ENCODE results near the gene MAP4K4.

Gene MAP4K4

GRCh38 chr2:101699755-101700461, 2.4 kb downstream of the MAP4K4 start:
- Mint-ChIP-seq H3K36me3 (ENCODE audit: low read depth) (peaks cover 32% of the 10 kb centered on the region), H3K27ac (no peak overlapping the region), H3K9me3 (peaks cover under 1% of the 10 kb centered on the region), H3K27me3 (peaks cover 10% of the 10 kb centered on the region), H3K4me1 (ENCODE audit: low read depth) (peaks cover 44% of the 10 kb centered on the region), H3K4me3 (no peak overlapping the region)
- intact Hi-C loops (cut with micrococcal nuclease): loop anchor here (2.0 to 10.0 kb wide), 2 partner anchors 77 to 235 kb away; no protein-coding TSS in a partner anchor

- intact Hi-C loops (cut with micrococcal nuclease): no loop called here
- no peaks in the 10 kb centered on the region for H3K27me3 Mint-ChIP-seq
- no peaks in the 10 kb centered on the region for H3K9me3 Mint-ChIP-seq
- H3K4me3 Mint-ChIP-seq: no peak overlapping the region
- no peak overlapping the region for H3K27ac Mint-ChIP-seq
- H3K36me3 Mint-ChIP-seq (ENCODE audit: low read depth): peaks cover 41% of the 10 kb centered on the region
- peaks cover 63% of the 10 kb centered on the region for H3K4me1 Mint-ChIP-seq (ENCODE audit: low read depth)
These were observed 6.5 kb downstream of the MAP4K4 start for GRCh38 chr2:101704046-101704466.

GRCh38 chr2:101704816-101705578, 7.5 kb downstream of the MAP4K4 start:
- H3K27ac Mint-ChIP-seq: no peak overlapping the region
- H3K4me3 Mint-ChIP-seq: no peak overlapping the region
- intact Hi-C loops (cut with micrococcal nuclease): no loop called here
- no peaks in the 10 kb centered on the region for H3K27me3 Mint-ChIP-seq
- H3K9me3 Mint-ChIP-seq: no peaks in the 10 kb centered on the region
- H3K4me1 Mint-ChIP-seq (ENCODE audit: low read depth): peaks cover 68% of the 10 kb centered on the region
- H3K36me3 Mint-ChIP-seq (ENCODE audit: low read depth): peaks cover 41% of the 10 kb centered on the region

GRCh38 chr2:101706121-101706818, 8.8 kb downstream of the MAP4K4 start:
- intact Hi-C loops (cut with micrococcal nuclease): no loop called here
- peaks cover 37% of the 10 kb centered on the region for H3K36me3 Mint-ChIP-seq (ENCODE audit: low read depth)
- peaks cover 76% of the 10 kb centered on the region for H3K4me1 Mint-ChIP-seq (ENCODE audit: low read depth)
- no peaks in the 10 kb centered on the region for H3K27me3 Mint-ChIP-seq
- H3K9me3 Mint-ChIP-seq: no peaks in the 10 kb centered on the region
- no peak overlapping the region for H3K4me3 Mint-ChIP-seq
- no peak overlapping the region for H3K27ac Mint-ChIP-seq

GRCh38 chr2:101706819-101707177, 9.3 kb downstream of the MAP4K4 start:
- Mint-ChIP-seq H3K27me3 (no peaks in the 10 kb centered on the region), H3K4me1 (ENCODE audit: low read depth) (peaks cover 78% of the 10 kb centered on the region), H3K36me3 (ENCODE audit: low read depth) (peaks cover 33% of the 10 kb centered on the region), H3K9me3 (no peaks in the 10 kb centered on the region), H3K4me3 (no peak overlapping the region), H3K27ac (no peak overlapping the region)
- intact Hi-C loops (cut with micrococcal nuclease): no loop called here

- Mint-ChIP-seq H3K9me3 (no peaks in the 10 kb centered on the region), H3K27me3 (no peaks in the 10 kb centered on the region), H3K27ac (no peak overlapping the region), H3K4me3 (no peak overlapping the region), H3K4me1 (ENCODE audit: low read depth) (peaks cover 62% of the 10 kb centered on the region), H3K36me3 (ENCODE audit: low read depth) (peaks cover 7% of the 10 kb centered on the region)
- intact Hi-C loops (cut with micrococcal nuclease): no loop called here
These were observed 12.5 kb downstream of the MAP4K4 start for GRCh38 chr2:101710036-101710435.

- Mint-ChIP-seq H3K4me3 (no peak overlapping the region), H3K27ac (no peak overlapping the region), H3K36me3 (ENCODE audit: low read depth) (peaks cover 6% of the 10 kb centered on the region), H3K4me1 (ENCODE audit: low read depth) (peaks cover 57% of the 10 kb centered on the region), H3K9me3 (no peaks in the 10 kb centered on the region), H3K27me3 (no peaks in the 10 kb centered on the region)
- intact Hi-C loops (cut with micrococcal nuclease): no loop called here
These were observed 13.2 kb downstream of the MAP4K4 start for GRCh38 chr2:101710471-101711318.

GRCh38 chr2:101714118-101714517, 16.6 kb downstream of the MAP4K4 start:
- H3K36me3 Mint-ChIP-seq (ENCODE audit: low read depth): peaks cover 1% of the 10 kb centered on the region
- intact Hi-C loops (cut with micrococcal nuclease): no loop called here
- H3K4me3 Mint-ChIP-seq: no peak overlapping the region
- no peaks in the 10 kb centered on the region for H3K27me3 Mint-ChIP-seq
- H3K27ac Mint-ChIP-seq: no peak overlapping the region
- no peaks in the 10 kb centered on the region for H3K9me3 Mint-ChIP-seq
- peaks cover 67% of the 10 kb centered on the region for H3K4me1 Mint-ChIP-seq (ENCODE audit: low read depth)

GRCh38 chr2:101717071-101717845, 19.8 kb downstream of the MAP4K4 start:
- H3K36me3 Mint-ChIP-seq (ENCODE audit: low read depth): peaks cover 7% of the 10 kb centered on the region
- peaks cover 59% of the 10 kb centered on the region for H3K4me1 Mint-ChIP-seq (ENCODE audit: low read depth)

GRCh38 chr2:101718479-101718878, 21.0 kb downstream of the MAP4K4 start:
- Mint-ChIP-seq H3K27me3 (no peaks in the 10 kb centered on the region), H3K4me3 (no peak overlapping the region), H3K36me3 (ENCODE audit: low read depth) (peaks cover 7% of the 10 kb centered on the region), H3K9me3 (no peaks in the 10 kb centered on the region), H3K27ac (no peak overlapping the region), H3K4me1 (ENCODE audit: low read depth) (peaks cover 65% of the 10 kb centered on the region)
- intact Hi-C loops (cut with micrococcal nuclease): no loop called here

More at GRCh38 chr2:101717071-101717845, 19.8 kb downstream of the MAP4K4 start:
- H3K4me3 Mint-ChIP-seq: no peak overlapping the region
- H3K27me3 Mint-ChIP-seq: no peaks in the 10 kb centered on the region
- no peak overlapping the region for H3K27ac Mint-ChIP-seq
- no peaks in the 10 kb centered on the region for H3K9me3 Mint-ChIP-seq
- intact Hi-C loops (cut with micrococcal nuclease): no loop called here

GRCh38 chr2:101718993-101719571, 21.6 kb downstream of the MAP4K4 start:
- no peaks in the 10 kb centered on the region for H3K27me3 Mint-ChIP-seq
- intact Hi-C loops (cut with micrococcal nuclease): no loop called here
- peaks cover 7% of the 10 kb centered on the region for H3K36me3 Mint-ChIP-seq (ENCODE audit: low read depth)
- no peaks in the 10 kb centered on the region for H3K9me3 Mint-ChIP-seq
- H3K4me1 Mint-ChIP-seq (ENCODE audit: low read depth): peaks cover 68% of the 10 kb centered on the region
- H3K4me3 Mint-ChIP-seq: no peak overlapping the region
- H3K27ac Mint-ChIP-seq: no peak overlapping the region

- no peak overlapping the region for H3K4me3 Mint-ChIP-seq
- intact Hi-C loops (cut with micrococcal nuclease): loop anchor here (10.0 kb wide), 1 partner anchor 296 kb away; no protein-coding TSS in a partner anchor
- no peak overlapping the region for H3K27ac Mint-ChIP-seq
These were observed 23.2 kb downstream of the MAP4K4 start for GRCh38 chr2:101720732-101721131.

More at GRCh38 chr2:101720732-101721131, 23.2 kb downstream of the MAP4K4 start:
- Mint-ChIP-seq H3K9me3 (no peaks in the 10 kb centered on the region), H3K36me3 (ENCODE audit: low read depth) (peaks cover 7% of the 10 kb centered on the region), H3K4me1 (ENCODE audit: low read depth) (peaks cover 67% of the 10 kb centered on the region), H3K27me3 (no peaks in the 10 kb centered on the region)

Data from dendritic cell treated with granulocyte-macrophage colony-stimulating factor and Interleukin-4, amounts not matched to agents 40 ng/mL and 50 ng/mL, for 4 days (primary cell).